SKM-1 (cell line): Measurements from ENCODE around the gene RMDN2.
A peak's percentile ranks its signal among the peaks of the same experiment; 100 is the strongest.
"Not testable (repeated sequence)": the region's sequence is repeated elsewhere in the genome, so short reads cannot be mapped to it uniquely, and the experiment has no call there.

Experiments used
- DNase-seq: peaks from one replicate; lab custom pipeline; 2025; ENCODE audit not compliant: unreplicated experiment; lab: John Stamatoyannopoulos, UW

Gene RMDN2

GRCh38 chr2:37928377-37928776 lies 3.3 kb downstream of the RMDN2 start:
- DNase-seq = peak; percentile 14

GRCh38 chr2:37930392-37930791 lies 5.3 kb downstream of the RMDN2 start:
- not testable (repeated sequence) for DNase-seq

- not testable (repeated sequence) for DNase-seq
Measured at GRCh38 chr2:37932873-37933272, 7.8 kb downstream of the RMDN2 start.

- DNase-seq = no peak
Measured at GRCh38 chr2:37934591-37935513, 9.8 kb downstream of the RMDN2 start.

GRCh38 chr2:37937568-37937967 lies 12.5 kb downstream of the RMDN2 start:
- DNase-seq = not testable (repeated sequence)

- DNase-seq = not testable (repeated sequence)
Measured at GRCh38 chr2:37941267-37941666, 16.2 kb downstream of the RMDN2 start.

- no peak for DNase-seq
Measured at GRCh38 chr2:37944268-37944667, 19.2 kb downstream of the RMDN2 start.

GRCh38 chr2:37947306-37947705 lies 22.2 kb downstream of the RMDN2 start:
- DNase-seq = no peak

GRCh38 chr2:37962018-37962739 lies 37.1 kb downstream of the RMDN2 start:
- not testable (repeated sequence) for DNase-seq

GRCh38 chr2:37962740-37963121 lies 37.6 kb downstream of the RMDN2 start:
- not testable (repeated sequence) for DNase-seq

- DNase-seq = not testable (repeated sequence)
Measured at GRCh38 chr2:37963901-37964300, 38.8 kb downstream of the RMDN2 start.

- no peak for DNase-seq
Measured at GRCh38 chr2:37966326-37966725, 41.2 kb downstream of the RMDN2 start.

GRCh38 chr2:37969731-37970130 lies 44.6 kb downstream of the RMDN2 start:
- no peak for DNase-seq

GRCh38 chr2:37971971-37972370 lies 46.9 kb downstream of the RMDN2 start:
- no peak for DNase-seq

GRCh38 chr2:37973615-37974353 lies 48.7 kb downstream of the RMDN2 start:
- no peak for DNase-seq

- no peak for DNase-seq
Measured at GRCh38 chr2:37975808-37976207, 50.7 kb downstream of the RMDN2 start.

- DNase-seq = no peak
Measured at GRCh38 chr2:37976411-37976810, 51.3 kb downstream of the RMDN2 start.

- DNase-seq = peak; percentile 58
Measured at GRCh38 chr2:37982147-37982582, 57.1 kb downstream of the RMDN2 start.

- no peak for DNase-seq
Measured at GRCh38 chr2:37982847-37983246, 57.8 kb downstream of the RMDN2 start.

- no peak for DNase-seq
Measured at GRCh38 chr2:37983719-37984118, 58.6 kb downstream of the RMDN2 start.

- no peak for DNase-seq
Measured at GRCh38 chr2:37984176-37984575, 59.1 kb downstream of the RMDN2 start.
